T1000 (cell line): ENCODE results near the gene CAPN5.
"Not testable (repeated sequence)": the region's sequence is repeated elsewhere in the genome, so short reads cannot be mapped to it uniquely, and the experiment has no call there.

Source experiments
- DNase-seq: peaks from one replicate; lab custom pipeline; 2025; ENCODE audit warnings: mixed read lengths; lab: John Stamatoyannopoulos, UW

CAPN5 gene

DNA sequence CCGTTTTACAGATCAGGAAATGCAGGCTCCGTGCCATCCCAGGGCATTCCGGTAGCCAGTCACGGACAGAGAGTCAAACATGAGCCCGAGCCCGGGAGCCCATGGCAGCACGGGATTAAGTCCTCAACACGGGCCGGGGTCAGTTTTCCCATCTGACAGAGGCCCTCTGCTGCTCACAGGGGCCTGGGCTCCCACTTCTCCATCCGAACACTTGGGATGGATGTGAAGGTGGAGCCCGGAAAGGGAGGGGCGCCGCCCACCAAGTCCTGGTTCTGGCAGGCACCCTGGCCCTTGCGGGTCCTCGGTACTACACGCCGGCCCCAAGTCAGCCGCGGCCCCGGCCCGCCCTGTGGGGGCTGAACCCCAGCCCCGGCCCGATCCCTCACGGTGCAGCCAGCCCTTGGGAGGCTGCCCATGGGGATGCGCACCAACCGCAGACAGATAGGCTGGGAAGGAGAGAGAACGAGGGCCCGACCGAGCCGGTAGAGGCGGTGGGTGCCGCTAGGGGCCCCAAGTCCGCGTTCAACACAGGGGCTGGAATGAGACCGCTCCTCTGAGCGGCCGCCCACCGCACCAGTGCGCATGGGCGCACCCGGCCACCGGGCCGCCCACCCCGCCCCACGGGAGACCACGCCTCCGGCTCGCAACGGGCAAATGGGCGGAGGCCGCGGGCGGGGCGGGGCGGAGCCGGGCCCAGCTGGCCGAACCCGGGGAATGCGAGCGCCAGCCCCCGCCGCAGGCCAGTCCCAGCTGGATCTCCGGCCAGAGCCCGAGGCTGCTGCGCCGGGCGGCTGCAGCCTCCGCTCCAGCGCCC is at the start of gene CAPN5:
TSS of gene CAPN5 (plus strand) at position 743 of the 814 bp plus-strand sequence. CDS start 17,916 bp downstream, outside the sequence.
- DNase-seq = peak; percentile 92

- not testable (repeated sequence) for DNase-seq
Measured at GRCh38 chr11:77018396-77018924, 48.3 kb upstream of the CAPN5 start.

DNA sequence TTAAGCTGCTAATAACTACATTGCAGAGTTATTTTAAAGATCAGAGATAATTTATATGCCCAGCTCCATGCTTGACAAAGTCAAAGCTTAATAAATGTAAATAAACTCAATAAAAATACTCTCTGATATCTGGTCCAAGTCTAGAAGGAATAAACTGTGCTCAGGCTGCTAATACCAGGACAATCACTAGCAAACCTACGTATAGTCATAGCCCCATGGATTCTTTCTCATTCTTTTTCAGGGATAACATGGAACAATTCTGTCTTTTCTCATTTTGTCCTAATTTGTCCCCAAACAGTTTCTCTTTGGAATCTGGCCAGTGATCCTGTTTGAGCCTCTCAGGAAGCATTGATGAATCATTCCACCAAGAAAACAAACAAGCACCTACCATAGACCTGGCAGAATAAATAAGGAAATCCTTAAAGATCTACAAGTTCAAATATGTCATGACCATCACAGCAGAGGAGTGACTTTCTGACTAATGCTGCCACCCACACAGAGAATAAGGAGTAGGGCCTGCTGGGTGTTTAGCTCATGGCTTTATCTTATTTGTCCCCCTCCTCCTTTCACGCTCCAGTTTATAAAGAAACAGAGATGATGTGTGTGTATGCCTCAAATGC is 46.7 kb upstream of the CAPN5 start:
- no peak for DNase-seq

GRCh38 chr11:77020734-77021133 is 46.0 kb upstream of the CAPN5 start:
- DNase-seq = no peak

DNA sequence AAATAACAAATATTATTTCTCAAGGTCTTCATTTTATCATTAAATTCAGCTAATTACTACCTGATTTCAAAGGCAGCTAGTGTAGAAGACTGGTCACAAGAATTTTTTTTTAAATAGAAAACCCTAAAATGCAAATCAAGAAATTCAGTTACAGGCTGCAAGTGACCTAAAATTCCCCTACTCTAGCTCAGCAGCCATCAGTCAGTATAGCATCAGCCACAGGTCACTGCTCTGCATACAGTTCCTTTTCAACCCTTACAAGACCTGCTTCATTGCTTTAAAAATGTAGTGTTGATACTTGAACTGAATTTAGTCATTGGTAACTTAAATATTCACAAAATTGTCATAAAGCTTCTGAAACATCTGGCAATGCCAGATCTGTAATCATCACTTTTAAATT is 42.0 kb upstream of the CAPN5 start:
- no peak for DNase-seq

DNA sequence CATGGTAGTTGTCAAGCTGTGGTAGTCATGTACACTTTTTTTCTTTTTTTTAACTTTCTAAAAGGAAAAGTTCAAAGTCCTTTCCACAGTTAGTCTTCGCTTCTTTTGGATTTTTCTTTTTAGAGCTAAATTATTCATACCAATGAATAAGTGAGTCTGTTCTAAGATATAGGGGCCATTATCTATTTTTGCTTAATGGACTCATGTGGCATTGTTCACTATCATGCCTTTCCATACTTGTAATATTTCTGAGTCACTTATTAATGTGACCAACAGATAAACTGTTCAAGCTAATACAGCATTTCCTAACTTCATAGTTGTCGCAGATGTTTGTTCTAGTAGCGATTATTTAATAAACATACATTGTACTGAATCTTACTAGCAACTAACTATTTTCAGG is 40.5 kb upstream of the CAPN5 start:
- no peak for DNase-seq

DNA sequence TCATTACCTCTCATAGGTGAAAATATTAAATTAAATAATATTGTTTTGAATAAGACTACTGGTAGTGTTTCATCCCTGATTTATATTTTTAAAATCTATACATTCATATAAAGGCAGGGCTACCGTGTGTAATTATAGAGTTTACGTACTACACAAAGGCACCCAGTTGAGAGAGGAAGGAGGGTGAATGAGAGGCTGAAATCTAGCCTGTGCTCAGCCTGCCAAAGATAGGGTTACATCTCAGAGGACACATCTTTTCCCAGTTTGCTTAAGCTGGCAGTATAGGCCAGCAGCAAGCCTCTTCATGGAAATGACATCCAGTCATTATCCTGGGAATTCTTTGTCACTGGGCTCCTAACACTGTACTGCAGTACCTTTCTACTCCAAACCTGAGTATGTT is 40.0 kb upstream of the CAPN5 start:
- no peak for DNase-seq

GRCh38 chr11:77027275-77027674 is 39.5 kb upstream of the CAPN5 start:
- no peak for DNase-seq

DNA sequence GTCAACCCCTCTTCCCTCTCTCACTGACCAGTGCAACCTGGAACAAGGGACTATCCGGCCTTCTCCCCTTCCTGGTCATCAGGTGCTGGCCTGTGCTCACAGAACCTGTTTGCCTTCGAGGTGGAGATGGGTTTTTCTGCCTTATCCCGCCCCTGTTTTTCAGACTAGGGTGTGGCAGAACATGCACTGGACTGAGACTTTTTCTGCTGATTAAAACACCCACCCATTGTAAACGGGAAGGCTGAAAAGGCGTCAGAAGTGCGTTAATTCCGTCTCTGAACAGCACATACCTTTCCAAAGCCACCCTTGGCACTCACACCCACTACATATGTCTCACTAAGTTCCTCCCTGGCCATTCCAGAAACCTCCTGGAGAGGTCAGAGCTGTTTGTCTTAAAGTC is 36.9 kb upstream of the CAPN5 start:
- DNase-seq = no peak

DNA sequence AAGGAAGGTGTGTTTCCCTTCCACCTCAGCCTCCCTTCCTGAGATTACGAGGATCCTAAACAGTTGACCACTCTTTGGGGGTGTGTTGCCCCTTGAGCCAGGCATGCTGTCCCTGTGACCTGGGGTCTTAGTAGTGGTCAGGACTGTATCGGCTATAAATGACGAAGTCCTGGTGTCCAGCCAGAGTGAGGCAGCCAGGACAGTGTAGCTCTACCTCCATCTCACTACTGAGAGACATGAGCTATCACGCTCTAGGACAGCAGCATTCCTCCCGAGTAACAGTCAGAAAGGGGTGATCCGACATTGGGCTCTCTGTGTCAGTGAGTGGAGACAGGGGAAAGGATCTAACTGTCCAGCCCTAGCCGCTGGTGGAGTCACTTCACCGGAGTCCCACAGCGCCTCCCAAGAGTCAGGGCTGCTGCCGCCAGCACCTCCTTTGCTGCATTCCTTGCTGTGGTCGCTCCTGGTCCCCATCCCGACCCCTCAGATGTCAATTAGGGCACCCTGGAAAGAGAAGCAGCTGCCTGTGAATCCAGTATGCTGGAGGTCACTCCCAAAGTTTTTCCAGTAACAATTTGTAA is 35.8 kb upstream of the CAPN5 start:
- no peak for DNase-seq

DNA sequence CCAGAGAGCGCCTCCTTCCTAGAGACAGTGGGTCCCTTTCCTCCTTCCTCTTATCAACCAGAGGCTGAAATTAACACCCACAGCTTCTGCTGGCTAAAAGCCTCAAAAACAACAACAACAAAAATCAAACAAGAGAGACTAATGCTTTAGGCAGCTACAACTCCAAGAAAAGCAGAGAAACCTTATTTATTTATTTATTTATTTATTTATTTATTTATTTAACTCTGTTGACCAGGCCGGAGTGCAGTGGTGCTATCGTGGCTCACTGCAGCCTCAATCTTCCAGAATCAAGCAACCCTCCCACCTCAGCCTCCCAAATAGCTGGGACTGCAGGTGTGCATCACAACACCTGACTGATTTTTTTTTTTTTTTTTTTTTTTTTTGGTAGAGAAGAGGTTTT is 35.2 kb upstream of the CAPN5 start:
- DNase-seq = no peak

- no peak for DNase-seq
Measured at GRCh38 chr11:77035039-77035438, 31.7 kb upstream of the CAPN5 start.

DNA sequence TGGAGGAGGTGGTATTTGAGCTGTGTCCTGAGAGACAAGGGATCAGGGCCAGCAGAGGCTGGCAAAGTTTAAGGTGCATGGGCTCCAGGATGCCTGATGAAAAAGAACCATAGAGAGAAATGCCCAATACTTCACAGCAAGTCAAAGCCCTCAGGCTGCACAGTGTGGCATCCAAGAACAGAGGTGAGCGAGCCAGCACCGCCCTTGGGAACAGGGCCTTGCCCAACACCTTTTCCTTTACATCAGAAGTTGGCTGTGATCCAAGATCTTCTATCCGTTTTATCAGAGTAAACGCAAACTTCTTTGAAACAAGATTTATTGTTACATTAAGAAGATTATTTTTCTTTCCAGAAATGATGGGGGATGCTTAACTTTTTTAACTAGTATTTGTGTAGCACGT is 31.2 kb upstream of the CAPN5 start:
- no peak for DNase-seq

DNA sequence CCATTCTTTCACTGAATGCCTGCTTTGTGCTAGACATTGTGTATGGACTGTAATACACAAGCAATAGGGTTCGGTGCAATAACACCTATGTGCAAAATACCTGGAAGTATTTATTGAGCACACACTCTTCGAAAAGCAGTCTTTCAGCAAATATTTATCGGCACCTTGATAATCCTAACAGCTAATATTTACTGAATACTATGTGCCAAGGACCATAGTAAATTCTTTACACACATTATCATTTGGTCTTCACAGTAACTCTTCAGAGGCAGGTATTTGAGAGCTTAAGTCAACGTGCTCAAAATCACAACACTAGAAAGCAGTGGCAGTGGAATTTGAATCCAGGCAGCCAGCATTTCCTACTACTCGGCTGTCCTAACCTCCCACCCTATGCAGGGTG is 30.4 kb upstream of the CAPN5 start:
- DNase-seq = no peak

GRCh38 chr11:77037057-77037456 is 29.7 kb upstream of the CAPN5 start:
- no peak for DNase-seq

DNA sequence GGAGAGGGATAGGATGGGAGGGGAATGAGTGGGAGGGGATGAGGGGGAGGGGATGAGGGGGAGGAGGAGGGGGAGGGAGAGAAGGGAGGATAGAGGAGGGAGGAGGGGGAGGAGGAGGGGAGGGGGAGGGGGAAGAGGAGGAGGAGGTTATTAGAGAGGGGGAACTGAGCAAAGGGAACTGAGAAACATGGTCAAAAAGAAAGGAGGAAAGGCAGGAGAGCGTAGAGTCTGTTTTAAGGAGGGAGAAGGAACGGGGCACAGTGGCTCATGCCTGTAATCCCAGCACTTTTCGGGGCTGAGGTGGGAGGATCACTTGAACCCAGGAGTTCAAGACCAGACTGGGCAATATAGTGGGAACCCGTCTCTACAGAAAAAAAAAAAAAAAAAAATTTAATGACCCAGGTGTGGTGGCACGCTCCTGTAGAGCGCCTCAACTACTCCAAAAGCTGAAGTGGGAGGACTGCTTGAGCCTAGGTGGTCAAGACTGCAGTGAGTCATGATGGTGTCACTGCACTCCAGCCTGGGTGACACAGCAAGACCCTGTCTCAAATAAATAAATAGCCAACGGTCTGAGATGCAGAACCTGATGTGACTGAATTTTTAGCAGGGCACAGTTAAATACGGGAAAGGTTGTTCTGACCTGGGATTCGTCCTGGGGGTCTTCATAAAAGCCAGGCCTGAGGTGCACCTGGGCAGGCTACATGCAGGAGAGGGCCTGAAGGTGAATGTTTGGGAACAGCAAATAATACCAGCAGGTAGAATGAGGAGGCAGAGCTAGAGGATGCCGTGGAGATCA is 28.5 kb upstream of the CAPN5 start:
- no peak for DNase-seq

GRCh38 chr11:77038825-77039326 is 27.9 kb upstream of the CAPN5 start:
- no peak for DNase-seq

DNA sequence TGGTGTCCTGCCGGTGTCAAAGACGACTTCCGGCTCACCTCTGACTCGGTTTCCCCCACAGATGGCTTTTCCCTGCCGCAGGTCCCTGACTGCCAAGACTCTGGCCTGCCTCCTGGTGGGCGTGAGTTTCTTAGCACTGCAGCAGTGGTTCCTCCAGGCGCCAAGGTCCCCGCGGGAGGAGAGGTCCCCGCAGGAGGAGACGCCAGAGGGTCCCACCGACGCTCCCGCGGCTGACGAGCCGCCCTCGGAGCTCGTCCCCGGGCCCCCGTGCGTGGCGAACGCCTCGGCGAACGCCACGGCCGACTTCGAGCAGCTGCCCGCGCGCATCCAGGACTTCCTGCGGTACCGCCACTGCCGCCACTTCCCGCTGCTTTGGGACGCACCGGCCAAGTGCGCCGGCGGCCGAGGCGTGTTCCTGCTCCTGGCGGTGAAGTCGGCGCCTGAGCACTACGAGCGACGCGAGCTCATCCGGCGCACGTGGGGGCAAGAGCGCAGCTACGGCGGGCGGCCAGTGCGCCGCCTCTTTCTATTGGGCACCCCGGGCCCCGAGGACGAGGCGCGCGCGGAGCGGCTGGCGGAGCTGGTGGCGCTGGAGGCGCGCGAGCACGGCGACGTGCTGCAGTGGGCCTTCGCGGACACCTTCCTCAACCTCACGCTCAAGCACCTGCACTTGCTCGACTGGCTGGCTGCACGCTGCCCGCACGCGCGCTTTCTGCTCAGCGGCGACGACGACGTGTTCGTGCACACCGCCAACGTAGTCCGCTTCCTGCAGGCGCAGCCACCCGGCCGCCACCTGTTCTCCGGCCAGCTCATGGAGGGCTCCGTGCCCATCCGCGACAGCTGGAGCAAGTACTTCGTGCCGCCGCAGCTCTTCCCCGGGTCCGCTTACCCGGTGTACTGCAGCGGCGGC is 27.0 kb upstream of the CAPN5 start:
- DNase-seq = no peak

DNA sequence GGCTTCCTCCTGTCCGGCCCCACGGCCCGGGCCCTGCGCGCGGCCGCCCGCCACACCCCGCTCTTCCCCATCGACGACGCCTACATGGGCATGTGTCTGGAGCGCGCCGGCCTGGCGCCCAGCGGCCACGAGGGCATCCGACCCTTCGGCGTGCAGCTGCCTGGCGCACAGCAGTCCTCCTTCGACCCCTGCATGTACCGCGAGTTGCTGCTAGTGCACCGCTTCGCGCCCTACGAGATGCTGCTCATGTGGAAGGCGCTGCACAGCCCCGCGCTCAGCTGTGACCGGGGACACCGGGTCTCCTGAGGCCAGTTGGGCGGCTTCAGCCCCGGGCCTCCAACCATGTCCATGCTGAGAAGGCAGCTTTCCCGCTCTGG is 26.4 kb upstream of the CAPN5 start:
- DNase-seq = no peak

DNA sequence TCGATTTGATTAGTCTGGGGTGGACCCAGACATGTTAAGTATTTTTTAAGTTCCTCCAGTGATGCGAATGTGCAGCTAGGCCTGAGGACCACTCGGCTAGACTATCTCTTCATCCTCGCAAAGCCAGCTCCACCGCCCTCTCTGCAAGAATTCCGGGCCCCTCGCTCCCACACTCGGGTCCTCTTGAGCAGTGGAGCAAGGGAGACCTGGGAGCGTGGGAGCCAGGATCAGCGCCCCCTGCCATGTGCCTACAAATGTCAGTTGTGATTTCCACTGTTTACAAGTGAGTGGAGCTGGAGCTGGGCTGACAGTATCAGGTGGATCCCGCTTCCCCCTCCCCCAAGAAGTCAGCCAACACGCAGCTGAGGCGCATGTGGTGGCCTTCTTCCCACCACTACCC is 25.9 kb upstream of the CAPN5 start:
- DNase-seq = no peak

GRCh38 chr11:77042111-77042726 is 24.6 kb upstream of the CAPN5 start:
- no peak for DNase-seq
